MM.1S (cell line): ENCODE data around the gene TTC7B.

Source experiments
- DNase-seq: peaks from one replicate; pipeline ENCODE4 v3.0.0-alpha.2; 2015
- H2AFZ ChIP-seq: fragments of 300-600 bp; sonication (generic); 2 replicates; pipeline ENCODE4 v1.6.0; 2016; ENCODE audit warnings: antibody characterized with exemption, low read length
- H3F3A ChIP-seq: fragments of 300-600 bp; sonication (generic); 2 replicates; pipeline ENCODE4 v1.6.1; 2016; ENCODE audit warnings: mild to moderate bottlenecking, antibody characterized with exemption, low read length, moderate library complexity, mixed read lengths; ENCODE audit not compliant: insufficient read depth
- H3K27ac ChIP-seq: fragments of 300-600 bp; sonication (generic); 2 replicates; pipeline ENCODE4 v1.5.1; 2016; ENCODE audit warnings: mild to moderate bottlenecking, low read length
- H3K27me3 ChIP-seq: fragments of 300-600 bp; sonication (generic); replicated peaks from 2 replicates; pipeline ENCODE4 v1.6.0; 2016; ENCODE audit warnings: low read length; ENCODE audit not compliant: insufficient read depth
- H3K36me3 ChIP-seq: fragments of 300-600 bp; sonication (generic); replicated peaks from 2 replicates; pipeline ENCODE4 v1.6.1; 2016; ENCODE audit warnings: mild to moderate bottlenecking, low read length, mixed read lengths; ENCODE audit not compliant: insufficient read depth
- H3K4me1 ChIP-seq: fragments of 300-600 bp; sonication (generic); 2 replicates; pipeline ENCODE4 v1.6.1; 2016; ENCODE audit warnings: low read length, mixed read lengths
- H3K4me2 ChIP-seq: fragments of 300-600 bp; sonication (generic); 2 replicates; pipeline ENCODE4 v1.6.0; 2016; ENCODE audit warnings: low read depth, low read length
- H3K4me3 ChIP-seq: fragments of 300-600 bp; sonication (generic); 2 replicates; pipeline ENCODE4 v1.5.1; 2016; ENCODE audit warnings: low read length, mixed read lengths
- H3K79me2 ChIP-seq: fragments of 300-600 bp; sonication (generic); 2 replicates; pipeline ENCODE4 v1.6.1; 2016; ENCODE audit warnings: mixed run types, low read length, mixed read lengths
- H3K9ac ChIP-seq: fragments of 300-600 bp; sonication (generic); 2 replicates; pipeline ENCODE4 v1.6.1; 2016; ENCODE audit warnings: low read length, mixed read lengths
- H3K9me2 ChIP-seq: fragments of 300-600 bp; sonication (generic); replicated peaks from 2 replicates; pipeline ENCODE4 v1.6.1; 2016; ENCODE audit warnings: mild to moderate bottlenecking, low read length, mixed read lengths; ENCODE audit not compliant: insufficient read depth
- H3K9me3 ChIP-seq: fragments of 300-600 bp; sonication (generic); replicated peaks from 2 replicates; pipeline ENCODE4 v1.6.1; 2016; ENCODE audit warnings: mild to moderate bottlenecking, low read length, mixed read lengths; ENCODE audit not compliant: insufficient read depth
- H4K20me1 ChIP-seq: fragments of 300-600 bp; sonication (generic); 2 replicates; pipeline ENCODE4 v1.6.1; 2016; ENCODE audit warnings: mild to moderate bottlenecking, low read length, moderate library complexity, mixed read lengths; ENCODE audit not compliant: insufficient read depth
- EZH2 ChIP-seq: fragments of 300-600 bp; sonication (generic); optimal IDR thresholded peaks from 2 replicates; pipeline ENCODE3; 2017; ENCODE audit warnings: low read depth, mild to moderate bottlenecking, antibody characterized with exemption, low read length, mixed read lengths
- EZH2phosphoT487 ChIP-seq: fragments of 300-600 bp; sonication (generic); IDR thresholded peaks from 2 replicates; pipeline ENCODE4 v1.6.1; 2018; ENCODE audit warnings: antibody characterized with exemption, low read length
- TF ChIP-seq, protein P1 (sequence below): fragments of 300-600 bp; sonication (generic); IDR thresholded peaks from 2 replicates; pipeline ENCODE4 v1.5.1; 2016; ENCODE audit warnings: antibody characterized with exemption, low read length, mixed read lengths

Gene TTC7B

GRCh38 chr14:90669731-90670130 is 146.5 kb downstream of the TTC7B start:
- Histone ChIP-seq H3K27me3 (no peaks in the 10 kb centered on the region), H2AFZ (no peak overlapping the region), H3K9me3 (no peaks in the 10 kb centered on the region), H3K4me3 (no peak overlapping the region), H3K9ac (no peak overlapping the region), H3K27ac (no peak overlapping the region), H3F3A (no peaks in the 10 kb centered on the region), H3K4me2 (no peak overlapping the region), H3K79me2 (no peaks in the 10 kb centered on the region), H3K36me3 (no peaks in the 10 kb centered on the region), H3K4me1 (no peaks in the 10 kb centered on the region), H4K20me1 (no peaks in the 10 kb centered on the region), H3K9me2 (no peaks in the 10 kb centered on the region)
- DNase-seq, result no peak
- no peak for TF ChIP-seq EZH2
- TF ChIP-seq EZH2phosphoT487, result no peak
- TF ChIP-seq, protein P1, sequence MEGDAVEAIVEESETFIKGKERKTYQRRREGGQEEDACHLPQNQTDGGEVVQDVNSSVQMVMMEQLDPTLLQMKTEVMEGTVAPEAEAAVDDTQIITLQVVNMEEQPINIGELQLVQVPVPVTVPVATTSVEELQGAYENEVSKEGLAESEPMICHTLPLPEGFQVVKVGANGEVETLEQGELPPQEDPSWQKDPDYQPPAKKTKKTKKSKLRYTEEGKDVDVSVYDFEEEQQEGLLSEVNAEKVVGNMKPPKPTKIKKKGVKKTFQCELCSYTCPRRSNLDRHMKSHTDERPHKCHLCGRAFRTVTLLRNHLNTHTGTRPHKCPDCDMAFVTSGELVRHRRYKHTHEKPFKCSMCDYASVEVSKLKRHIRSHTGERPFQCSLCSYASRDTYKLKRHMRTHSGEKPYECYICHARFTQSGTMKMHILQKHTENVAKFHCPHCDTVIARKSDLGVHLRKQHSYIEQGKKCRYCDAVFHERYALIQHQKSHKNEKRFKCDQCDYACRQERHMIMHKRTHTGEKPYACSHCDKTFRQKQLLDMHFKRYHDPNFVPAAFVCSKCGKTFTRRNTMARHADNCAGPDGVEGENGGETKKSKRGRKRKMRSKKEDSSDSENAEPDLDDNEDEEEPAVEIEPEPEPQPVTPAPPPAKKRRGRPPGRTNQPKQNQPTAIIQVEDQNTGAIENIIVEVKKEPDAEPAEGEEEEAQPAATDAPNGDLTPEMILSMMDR, result no peak

DNA sequence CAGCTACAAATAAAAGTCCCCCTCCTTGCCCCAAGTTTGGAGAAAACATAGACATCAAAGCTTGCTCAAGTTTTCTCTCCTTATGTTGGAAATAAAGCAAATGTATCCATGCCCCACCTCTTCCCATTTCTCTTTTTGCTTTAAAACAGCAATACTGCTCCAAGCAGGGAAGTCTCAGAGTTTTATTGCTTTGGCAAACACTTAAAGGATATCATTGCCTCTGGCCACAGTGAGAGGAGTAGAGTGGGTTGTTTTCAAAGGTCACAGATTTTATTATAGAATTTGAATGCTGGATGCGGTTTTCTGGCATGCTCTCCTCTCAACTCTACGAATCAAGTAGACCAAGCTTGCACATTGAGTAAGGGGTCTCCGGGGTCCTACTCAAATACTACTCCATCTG is 149.7 kb downstream of the TTC7B start:
- TF ChIP-seq, protein P1, result no peak
- TF ChIP-seq EZH2 (no peak), EZH2phosphoT487 (no peak)
- Histone ChIP-seq H3K9me2 (no peaks in the 10 kb centered on the region), H3K27me3 (no peaks in the 10 kb centered on the region), H3K79me2 (no peaks in the 10 kb centered on the region), H4K20me1 (no peaks in the 10 kb centered on the region), H3K4me1 (no peaks in the 10 kb centered on the region), H3K4me3 (no peak overlapping the region), H3K4me2 (no peak overlapping the region), H3K36me3 (no peaks in the 10 kb centered on the region), H3K27ac (no peak overlapping the region), H2AFZ (no peak overlapping the region), H3K9ac (no peak overlapping the region), H3F3A (no peaks in the 10 kb centered on the region), H3K9me3 (no peaks in the 10 kb centered on the region)
- DNase-seq, result no peak

DNA sequence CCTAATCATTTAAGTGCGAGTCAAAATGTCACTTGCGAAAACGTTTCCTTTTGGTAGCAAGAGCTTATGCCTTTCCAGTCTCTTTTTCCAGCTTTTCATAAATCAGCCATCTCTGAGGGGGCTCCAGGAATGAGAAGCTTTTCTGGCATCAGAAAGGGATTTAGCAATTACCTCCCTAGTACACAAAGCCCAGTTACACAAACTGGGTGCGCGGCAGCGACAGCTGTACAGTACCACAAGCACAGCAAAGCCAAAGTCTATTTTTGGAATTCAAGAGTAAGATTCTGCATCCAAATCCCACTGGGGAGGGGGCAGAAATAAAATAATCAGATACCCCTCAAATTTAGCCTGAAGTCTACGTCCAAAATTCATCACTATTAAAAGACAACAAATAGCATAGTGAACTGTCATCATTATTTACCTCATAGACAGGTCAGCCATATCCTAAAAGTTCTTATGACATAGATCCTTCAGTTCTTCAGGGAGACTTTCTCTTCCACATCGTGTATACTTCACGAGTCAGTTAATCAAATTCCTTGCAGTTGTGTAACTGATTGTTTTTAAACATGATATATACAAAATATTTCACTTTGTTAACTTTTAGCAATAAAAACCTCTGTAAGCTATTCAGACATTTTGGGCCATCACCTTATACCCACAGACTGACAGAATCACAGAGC is 150.8 kb downstream of the TTC7B start:
- Histone ChIP-seq H3K4me1 (no peaks in the 10 kb centered on the region), H3K36me3 (no peaks in the 10 kb centered on the region), H3K79me2 (no peaks in the 10 kb centered on the region), H3K9me3 (no peaks in the 10 kb centered on the region), H3K27me3 (no peaks in the 10 kb centered on the region), H3K9me2 (no peaks in the 10 kb centered on the region), H3K4me2 (no peak overlapping the region), H3K27ac (no peak overlapping the region), H2AFZ (no peak overlapping the region), H3K9ac (no peak overlapping the region), H3F3A (no peaks in the 10 kb centered on the region), H3K4me3 (no peak overlapping the region), H4K20me1 (no peaks in the 10 kb centered on the region)
- TF ChIP-seq EZH2phosphoT487 (no peak), EZH2 (no peak)
- TF ChIP-seq, protein P1, result no peak
- no peak for DNase-seq
